GM19467 (cell line): ENCODE measurements around the gene TENM4.

Experiments used
- ATAC-seq: cut with Tn5 transposase; IDR thresholded peaks from one replicate; pipeline ENCODE4 v1.9.1; 2021; ENCODE audit warnings: mild to moderate bottlenecking, moderate library complexity; ENCODE audit not compliant: unreplicated experiment

Gene TENM4

GRCh38 chr11:79189601-79190000, 251.2 kb downstream of the TENM4 start:
- no peak for ATAC-seq

- ATAC-seq = no peak
Measured at GRCh38 chr11:79189055-79189454, 251.8 kb downstream of the TENM4 start.

DNA sequence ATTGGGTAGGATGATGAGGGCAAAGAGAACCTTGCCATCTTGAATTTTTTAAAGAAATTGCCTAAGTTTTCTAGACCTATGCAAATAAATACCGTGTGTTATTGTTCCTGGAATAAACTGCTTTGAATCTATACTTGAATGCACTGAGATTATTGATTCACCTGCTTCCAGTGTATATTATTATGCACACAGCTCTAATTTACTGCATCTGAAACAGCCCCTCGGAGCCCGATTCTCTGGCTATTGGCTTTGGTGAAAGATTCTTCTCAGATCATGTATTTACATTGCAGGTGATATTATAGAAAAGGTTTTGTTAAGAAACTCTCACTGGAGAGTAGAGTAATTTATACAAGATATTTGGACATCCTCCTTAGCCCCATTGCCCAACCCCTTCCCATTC, 254.2 kb downstream of the TENM4 start:
- ATAC-seq = no peak

GRCh38 chr11:79185351-79185750, 255.5 kb downstream of the TENM4 start:
- ATAC-seq = no peak

DNA sequence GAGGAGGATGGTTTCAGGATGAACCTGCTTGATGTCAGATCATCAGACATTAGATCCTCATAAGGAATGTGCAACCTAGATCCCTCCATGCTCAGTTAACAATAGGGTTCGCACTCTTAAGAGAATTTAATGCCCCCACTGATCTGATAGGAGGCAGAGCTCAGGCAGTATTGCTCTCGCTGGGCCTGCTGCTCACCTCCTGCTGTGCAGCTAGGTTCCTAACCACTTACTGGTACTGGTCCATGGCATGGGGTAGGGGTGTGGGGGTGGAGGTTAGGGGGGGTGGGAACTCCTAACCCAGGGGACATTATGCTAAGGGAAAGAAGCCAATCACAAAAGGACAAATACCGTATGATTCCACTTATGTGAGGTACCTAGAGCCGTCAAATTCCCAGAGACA, 256.5 kb downstream of the TENM4 start:
- ATAC-seq = no peak

DNA sequence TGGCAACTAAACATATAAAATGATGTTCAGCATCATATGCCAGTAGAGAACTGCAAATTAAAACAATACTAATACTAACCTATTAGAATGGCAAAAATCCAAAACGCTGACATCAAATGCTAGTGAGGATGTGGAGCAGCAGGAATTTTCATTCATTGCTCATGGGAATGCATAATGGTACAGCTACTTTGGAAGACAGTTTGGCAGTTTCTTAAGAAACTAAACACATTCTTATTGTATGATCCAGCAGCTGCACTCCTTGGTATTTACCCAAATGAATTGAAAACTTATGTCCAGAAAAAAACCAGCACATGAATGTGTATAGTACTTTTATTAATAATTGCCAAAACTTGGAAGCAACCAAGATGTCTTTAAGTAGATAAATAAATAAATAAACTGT, 258.0 kb downstream of the TENM4 start:
- ATAC-seq = no peak

- no peak for ATAC-seq
Measured at GRCh38 chr11:79179087-79179486, 261.7 kb downstream of the TENM4 start.

DNA sequence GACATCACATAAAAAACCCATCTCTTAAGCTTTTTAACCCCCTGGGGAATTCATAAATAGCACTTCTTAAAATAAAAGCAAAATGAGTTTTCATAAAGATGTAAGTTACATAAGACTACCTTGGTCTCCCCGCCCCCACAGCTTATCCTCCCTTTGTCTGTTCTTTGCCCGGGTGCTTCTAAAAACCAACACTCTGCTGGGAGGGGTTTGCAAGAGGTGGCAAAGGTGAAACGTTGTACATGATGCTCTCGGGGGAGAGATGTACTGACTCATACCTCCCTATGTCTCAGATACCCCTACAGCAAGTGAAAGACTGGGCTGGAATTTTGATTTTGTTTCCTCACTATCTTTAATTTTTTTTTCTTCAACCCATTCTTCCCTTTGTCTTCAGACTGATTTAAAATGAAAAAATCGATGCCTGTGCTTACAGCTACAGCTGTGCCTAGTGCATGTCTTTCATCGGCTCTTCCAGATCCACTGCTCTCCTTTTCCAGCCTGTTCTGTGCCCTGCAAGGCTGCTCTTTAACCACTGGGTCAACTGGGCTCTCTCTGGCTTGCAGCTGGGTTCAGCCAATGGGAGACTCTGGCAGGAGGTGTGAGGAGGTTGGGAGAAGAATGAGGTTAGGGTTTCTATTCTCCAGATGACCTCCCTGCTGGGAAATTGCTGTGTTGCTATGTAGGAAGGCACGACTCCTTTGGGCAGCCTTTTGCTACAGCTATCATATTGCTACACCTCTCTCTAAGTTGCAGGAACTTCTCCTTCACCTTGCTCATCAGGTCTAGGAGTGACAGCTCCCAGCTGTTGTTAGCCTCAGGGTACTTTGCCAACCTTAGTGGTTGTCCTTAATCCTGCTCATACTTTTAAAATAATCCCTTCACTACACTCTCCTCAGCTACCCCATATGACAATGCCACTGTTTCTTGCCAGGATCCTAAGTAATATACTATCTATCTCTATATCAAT, 266.5 kb downstream of the TENM4 start:
- ATAC-seq = no peak

DNA sequence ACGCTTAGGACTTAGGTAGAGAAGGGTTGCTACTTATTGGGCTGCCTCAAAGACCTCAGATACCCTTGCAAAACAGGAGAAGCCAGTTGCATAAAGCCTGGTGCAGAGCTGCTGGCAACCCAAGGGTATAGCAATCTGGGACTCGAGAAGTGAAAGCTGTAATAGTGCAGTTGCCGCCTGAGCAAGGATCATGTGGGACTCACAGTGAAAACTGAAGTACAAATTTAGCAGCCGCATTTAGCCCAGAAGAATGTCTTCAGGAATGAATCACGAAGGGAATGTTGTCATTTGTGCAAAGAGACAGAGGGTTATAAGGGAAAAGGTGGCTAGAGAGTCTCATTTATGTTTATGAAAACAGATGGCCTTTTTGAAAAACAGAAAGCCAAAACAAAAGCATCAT, 267.2 kb downstream of the TENM4 start:
- ATAC-seq = no peak

DNA sequence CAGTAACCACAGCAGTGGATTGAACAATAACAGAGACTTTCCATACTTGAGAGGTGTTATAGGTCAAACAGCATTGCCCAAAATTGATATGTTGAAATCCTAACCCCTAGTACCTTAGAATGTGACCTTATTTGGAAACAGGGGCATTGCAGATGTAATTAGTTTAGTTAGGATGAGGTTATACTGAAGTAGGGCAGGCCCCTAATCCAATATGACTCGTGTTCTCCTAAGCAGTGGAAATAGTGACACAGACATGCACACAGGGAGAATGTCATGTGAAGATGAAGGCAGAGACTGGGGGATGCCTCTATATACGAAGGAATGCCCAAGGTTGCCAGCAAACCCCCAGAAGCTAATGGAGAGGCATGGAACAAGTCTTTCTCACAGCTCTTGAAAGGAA, 270.5 kb downstream of the TENM4 start:
- no peak for ATAC-seq

DNA sequence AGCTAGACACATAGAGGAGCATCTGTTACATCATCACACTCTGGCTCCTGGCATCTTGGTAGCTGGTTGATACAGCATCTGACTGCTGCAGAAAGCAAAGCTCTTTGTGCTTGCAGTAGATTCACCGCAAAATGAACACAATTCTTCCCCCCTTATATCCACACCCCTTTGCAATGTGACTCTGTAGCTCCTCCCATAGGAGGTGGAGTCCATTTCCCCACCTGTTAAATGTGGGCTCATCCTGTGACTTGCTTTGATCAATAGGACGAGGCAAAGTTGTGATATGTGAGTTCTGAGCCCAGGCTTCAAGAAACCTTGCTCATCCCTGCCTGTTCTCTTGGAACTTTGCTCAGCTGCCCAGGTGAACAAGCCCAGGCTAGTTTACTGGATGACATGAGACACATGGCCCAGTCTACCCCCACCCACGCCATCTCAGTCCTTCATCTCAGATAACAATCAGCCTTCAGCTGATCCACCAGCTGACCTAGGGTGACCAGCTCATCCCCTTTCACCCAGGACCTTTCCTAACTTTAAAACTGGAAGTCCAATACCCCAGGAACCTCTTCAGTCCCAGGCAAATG, 272.2 kb downstream of the TENM4 start:
- ATAC-seq = no peak

DNA sequence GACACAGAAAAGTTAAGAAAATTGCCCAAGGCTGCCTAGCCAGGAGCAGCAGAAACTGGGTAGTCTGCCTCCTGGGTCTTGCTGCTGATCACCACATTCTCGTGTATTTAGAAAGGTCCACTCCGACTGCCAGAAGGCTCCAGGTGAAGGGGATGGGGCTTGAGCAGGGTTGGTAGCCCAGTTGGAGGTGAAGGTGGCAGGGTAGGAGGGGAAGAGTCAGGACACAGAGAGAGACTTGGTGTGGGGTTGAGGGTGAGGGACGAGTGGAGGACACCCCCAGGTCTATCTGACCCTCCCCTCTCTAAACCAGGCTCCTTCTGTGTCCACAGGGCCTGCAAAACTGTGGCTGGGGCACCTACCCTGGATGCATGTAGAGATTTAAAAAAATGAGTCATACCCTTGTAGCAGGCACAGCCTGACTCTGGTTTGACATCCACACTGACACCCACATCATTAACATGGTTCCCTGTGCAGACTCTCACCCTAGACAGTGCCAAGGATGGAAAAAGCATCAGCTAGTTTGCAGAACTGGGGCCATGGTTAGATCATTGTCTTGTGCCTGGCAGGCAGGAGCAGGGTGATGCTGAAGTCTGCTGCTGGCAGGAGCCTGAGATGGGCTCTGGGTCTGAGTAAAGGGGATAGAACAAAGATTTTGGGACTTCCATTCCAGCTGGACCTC, 273.2 kb downstream of the TENM4 start:
- ATAC-seq = no peak

- ATAC-seq = no peak
Measured at GRCh38 chr11:79165908-79166307, 274.9 kb downstream of the TENM4 start.

DNA sequence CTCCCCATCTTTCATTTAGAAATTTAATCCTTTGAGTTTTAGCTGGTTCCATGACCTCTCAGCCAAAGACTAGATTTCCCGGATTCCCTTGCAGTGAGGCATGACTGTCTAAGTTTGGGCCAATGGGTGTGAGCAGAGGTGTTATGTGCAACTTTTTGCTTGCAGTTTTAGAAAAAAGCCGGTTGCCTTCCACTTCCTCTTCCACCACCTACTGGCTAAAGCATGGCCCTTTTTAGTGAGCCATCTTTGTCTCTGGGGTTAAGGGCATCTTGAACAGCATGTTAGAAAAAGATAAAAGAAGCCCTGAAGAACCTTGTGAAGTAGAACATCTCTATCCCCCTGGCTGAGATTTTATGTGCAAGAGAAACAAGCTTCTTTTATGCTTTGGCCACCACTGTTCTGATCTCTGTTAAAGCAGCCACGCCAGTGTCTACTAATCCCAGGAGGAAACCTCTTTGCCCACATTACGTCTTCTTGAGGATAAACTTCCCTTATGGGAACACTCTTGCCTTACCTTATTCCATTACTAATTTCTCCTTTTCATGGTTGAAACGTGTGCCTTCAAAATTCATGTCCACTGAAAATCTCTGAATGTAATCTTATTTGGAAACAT, 279.9 kb downstream of the TENM4 start:
- ATAC-seq = no peak

DNA sequence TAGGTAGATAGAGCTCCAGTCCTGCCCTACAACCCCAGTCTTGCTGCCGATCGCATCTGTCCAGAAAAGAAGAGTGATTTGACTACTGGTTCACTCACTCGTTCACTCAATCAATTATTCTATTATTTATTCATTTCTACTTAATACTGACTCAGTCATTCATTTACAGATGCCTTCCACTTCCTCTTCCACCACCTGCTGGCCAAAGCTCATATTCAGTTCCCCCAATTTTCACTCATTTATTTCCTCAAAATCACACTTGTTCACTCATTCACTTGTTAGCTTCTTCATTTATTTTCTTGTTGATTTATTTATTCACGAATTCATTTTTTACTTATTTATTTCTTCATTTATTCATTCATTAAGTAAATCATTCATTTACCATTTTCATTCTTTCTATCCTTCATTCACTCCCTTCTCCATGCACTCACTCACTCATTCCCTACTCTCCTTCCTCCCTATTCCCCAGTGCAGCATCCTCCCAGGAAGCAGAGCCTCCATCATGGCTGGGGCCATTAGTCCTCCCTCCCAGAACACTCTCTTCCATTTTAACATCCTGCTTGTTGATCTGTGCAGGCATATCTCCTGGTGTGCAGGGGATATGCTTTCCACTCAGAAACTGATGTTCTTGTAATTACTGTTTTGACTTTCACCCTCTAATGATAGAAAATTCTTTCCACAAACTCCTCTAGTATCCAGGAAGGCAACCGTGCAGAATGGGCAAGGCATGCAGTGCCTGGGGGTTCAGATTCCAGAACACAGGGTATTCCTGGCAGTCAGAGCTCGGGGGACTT, 281.0 kb downstream of the TENM4 start:
- no peak for ATAC-seq

DNA sequence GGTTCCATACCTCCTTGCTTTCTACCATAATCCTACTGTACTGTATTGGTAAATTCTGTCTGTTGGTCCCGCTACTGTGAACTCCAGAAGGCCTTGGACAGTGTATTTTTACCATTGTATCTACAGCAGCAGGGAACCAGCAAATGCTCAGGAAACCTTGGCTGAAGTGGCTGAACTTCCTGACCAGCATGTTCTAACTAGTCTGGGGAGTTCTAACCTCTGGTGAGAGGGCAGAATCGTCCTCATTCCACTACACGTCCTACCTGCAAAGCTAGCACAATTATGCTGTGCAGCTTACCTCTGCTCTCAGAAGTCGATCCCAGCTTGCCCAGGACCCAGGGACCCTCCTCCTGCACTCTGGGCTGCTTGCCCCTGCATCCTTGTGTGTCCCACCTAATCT, 283.1 kb downstream of the TENM4 start:
- no peak for ATAC-seq

GRCh38 chr11:79156031-79156430, 284.8 kb downstream of the TENM4 start:
- ATAC-seq = no peak

- ATAC-seq = no peak
Measured at GRCh38 chr11:79155237-79155636, 285.6 kb downstream of the TENM4 start.

- ATAC-seq = no peak
Measured at GRCh38 chr11:79152511-79152910, 288.3 kb downstream of the TENM4 start.

- ATAC-seq = no peak
Measured at GRCh38 chr11:79151396-79151795, 289.4 kb downstream of the TENM4 start.

DNA sequence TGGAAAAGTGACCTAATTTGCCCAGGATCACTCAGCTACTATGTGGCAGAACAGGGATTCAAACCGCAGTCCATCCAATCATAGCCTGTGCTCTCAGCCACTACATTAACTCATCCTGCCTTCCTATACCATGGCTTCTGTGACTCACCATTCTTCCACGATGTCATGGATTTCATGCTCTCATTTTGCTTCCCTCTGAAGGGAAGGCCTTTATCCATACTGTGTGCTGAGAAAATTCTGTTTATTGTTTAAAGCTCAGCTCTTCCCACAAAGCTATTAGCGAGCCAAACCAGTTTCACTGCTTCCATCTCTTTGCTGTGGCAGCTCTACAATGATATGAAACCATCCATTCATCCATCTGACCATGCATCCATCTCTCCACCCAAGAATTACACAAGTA, 289.9 kb downstream of the TENM4 start:
- no peak for ATAC-seq
